ENCODE data around the gene SIX2. TPM values are rescaled to one million over a fixed set of nuclear protein-coding genes. Genes with fewer than 3 reads are reported as not detected.

SIX2 gene
- total and polyA plus RNA-seq, 10 of the 15 experiments (the other 5 are each of a cell fraction or from before 2014, with no cell fraction given) = not detected

GRCh38 chr2:45006942-45007287, 2.3 kb downstream of the SIX2 start:
- intact Hi-C loops (cut with micrococcal nuclease; ENCODE audit: unreplicated experiment) = no loop called here
- SMC1A ChIA-PET (ENCODE audit: uncharacterized antibody, unreplicated experiment) = no interaction called here
- Histone ChIP-seq H3K4me2 (ENCODE audit: control insufficient read depth, insufficient read depth) (no peak overlapping the region), H3K4me1 (ENCODE audit: control insufficient read depth, insufficient read depth, low read length) (no peaks in the 10 kb centered on the region), H3K27ac (ENCODE audit: control insufficient read depth, insufficient read depth) (no peak overlapping the region), H4K20me1 (ENCODE audit: control insufficient read depth, insufficient read depth) (no peaks in the 10 kb centered on the region), H3K36me3 (ENCODE audit: control insufficient read depth in 2 of 2, insufficient read depth in 2 of 2, low read length in 1 of 2) (no peaks in the 10 kb centered on the region), H3K9me3 (replicated peaks; ENCODE audit: control insufficient read depth, insufficient read depth, low read length) (no peaks in the 10 kb centered on the region; the same call in 2 of the 3 replicates), H3K79me2 (ENCODE audit: control insufficient read depth, insufficient read depth, low read length) (no peaks in the 10 kb centered on the region), H3K9ac (ENCODE audit: control insufficient read depth, insufficient read depth, low read length) (no peak overlapping the region), H2AFZ (ENCODE audit: control insufficient read depth, low read depth, low read length) (no peak overlapping the region), H3K4me3 (no peak overlapping the region), H3K27me3 (replicated peaks in 1 of 2; ENCODE audit: control insufficient read depth in 2 of 2, insufficient read depth in 2 of 2, low read length in 1 of 2) (peaks cover 37 to 51% of the 10 kb centered on the region in 2 experiments)
- CTCF ChIA-PET = no interaction called here
- BruUV-seq (replicated peaks) = no TSS peak
- FAIRE-seq = no peak
- ATAC-seq = no peak
- 50% methylated on average over 7 of the region's 7 CpGs for WGBS (ENCODE audit: insufficient coverage, insufficient replicate concordance, low lambda C conversion rate, missing lambda C conversion rate)
- POLR2A ChIA-PET = no interaction called here
- in situ Hi-C loops (cut with MboI) = no loop called here
- no peak for DNase-seq (ENCODE audit: low read depth, low spot score)
- RAD21 ChIA-PET (ENCODE audit: unreplicated experiment) = no interaction called here
- TF ChIP-seq TCF7 (IDR thresholded peaks at IDR 0.05; ENCODE audit: borderline replicate concordance) = no peak

DNA sequence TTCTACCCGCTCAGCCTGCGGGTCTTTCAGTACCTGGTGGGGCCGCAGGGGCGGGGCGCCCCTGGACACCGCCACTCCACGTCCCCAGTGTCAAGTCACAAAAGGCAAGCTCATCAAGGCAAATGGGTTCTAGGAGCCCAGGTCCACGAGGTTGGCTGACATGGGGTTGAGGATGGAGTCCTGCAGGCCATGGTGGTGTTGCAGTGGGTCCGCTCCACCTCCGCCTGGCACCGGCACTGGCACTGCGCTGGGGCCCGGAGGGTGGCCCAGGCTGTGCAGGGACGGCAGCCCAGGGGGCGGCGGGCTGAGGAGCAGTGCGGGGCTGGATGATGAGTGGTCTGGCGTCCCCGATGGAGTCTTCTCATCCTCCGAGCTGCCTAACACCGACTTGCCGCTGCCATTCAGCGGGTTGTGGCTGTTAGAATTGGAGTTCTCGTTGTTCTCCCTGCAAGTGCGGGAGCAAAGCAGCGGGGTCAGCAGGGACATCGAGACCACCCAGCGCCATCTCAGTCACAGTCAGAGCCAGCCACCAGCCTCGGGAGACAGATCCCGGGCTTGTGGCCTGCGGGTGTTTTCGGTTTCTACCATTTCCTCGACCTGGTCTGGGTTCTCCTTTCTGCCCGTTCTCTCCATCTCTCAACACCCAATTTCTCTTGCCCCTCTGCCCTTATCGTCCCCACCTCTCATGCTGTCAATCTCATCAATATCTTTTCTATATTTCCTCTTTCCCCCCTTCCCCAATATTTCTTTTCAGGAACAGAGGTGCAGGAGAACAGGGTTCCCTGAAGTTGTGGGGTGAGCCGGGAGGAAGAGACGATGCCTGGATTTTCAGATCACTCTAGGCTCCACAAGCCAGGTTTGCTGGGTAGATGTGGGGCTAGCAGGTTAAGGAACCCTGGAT, 3.0 kb downstream of the SIX2 start:
- intact Hi-C loops (cut with micrococcal nuclease; ENCODE audit: unreplicated experiment) = no loop called here
- no peak overlapping the region for H3K27ac ChIP-seq (ENCODE audit: control insufficient read depth, insufficient read depth)
- SMC1A ChIA-PET (ENCODE audit: uncharacterized antibody, unreplicated experiment) = no interaction called here
- H2AFZ ChIP-seq (ENCODE audit: control insufficient read depth, low read depth, low read length) = no peak overlapping the region
- no peaks in the 10 kb centered on the region for H3K79me2 ChIP-seq (ENCODE audit: control insufficient read depth, insufficient read depth, low read length)
- DNase-seq (ENCODE audit: low read depth, low spot score) = no peak
- ATAC-seq = no peak
- H3K4me2 ChIP-seq (ENCODE audit: control insufficient read depth, insufficient read depth) = no peak overlapping the region
- RAD21 ChIA-PET (ENCODE audit: unreplicated experiment) = no interaction called here
- H3K9me3 ChIP-seq (replicated peaks; ENCODE audit: control insufficient read depth, insufficient read depth, low read length) = no peaks in the 10 kb centered on the region; the same call in 2 of the 3 replicates
- H3K27me3 ChIP-seq (replicated peaks in 1 of 2; ENCODE audit: control insufficient read depth in 2 of 2, insufficient read depth in 2 of 2, low read length in 1 of 2) = peaks cover 39 to 55% of the 10 kb centered on the region in 2 experiments
- TF ChIP-seq POLR2AphosphoS2 (IDR thresholded peaks at IDR 0.05; ENCODE audit: low read depth, low read length) (no peak), TARDBP (IDR thresholded peaks at IDR 0.05; ENCODE audit: borderline replicate concordance) (no peak), ZNF592 (IDR thresholded peaks at IDR 0.05) (no peak), RAD51 (IDR thresholded peaks at IDR 0.05) (no peak), IRF3 (IDR thresholded peaks at IDR 0.05) (no peak), KLF5 (IDR thresholded peaks at IDR 0.05; ENCODE audit: partially characterized antibody) (no peak), ZNF24 (IDR thresholded peaks at IDR 0.05) (no peak)
- H3K4me3 ChIP-seq = no peak overlapping the region
- H4K20me1 ChIP-seq (ENCODE audit: control insufficient read depth, insufficient read depth) = no peaks in the 10 kb centered on the region
- BruUV-seq (replicated peaks) = no TSS peak
- H3K4me1 ChIP-seq (ENCODE audit: control insufficient read depth, insufficient read depth, low read length) = no peaks in the 10 kb centered on the region
- POLR2A ChIA-PET = no interaction called here
- CTCF ChIA-PET = no interaction called here
- FAIRE-seq = no peak
- H3K36me3 ChIP-seq (ENCODE audit: control insufficient read depth in 2 of 2, insufficient read depth in 2 of 2, low read length in 1 of 2) = no peaks in the 10 kb centered on the region
- in situ Hi-C loops (cut with MboI) = no loop called here
- 35% methylated on average over 37 of the region's 37 CpGs for WGBS (ENCODE audit: insufficient coverage, insufficient replicate concordance, low lambda C conversion rate, missing lambda C conversion rate)
- H3K9ac ChIP-seq (ENCODE audit: control insufficient read depth, insufficient read depth, low read length) = no peak overlapping the region
